Measurements from ENCODE around the gene FUBP1. TPM values are rescaled to one million over a fixed set of nuclear protein-coding genes. Genes with fewer than 3 reads are reported as not detected.

Gene FUBP1
- total and polyA plus RNA-seq, 2 donors from 2014 or later: 63.7 to 151 TPM

DNA sequence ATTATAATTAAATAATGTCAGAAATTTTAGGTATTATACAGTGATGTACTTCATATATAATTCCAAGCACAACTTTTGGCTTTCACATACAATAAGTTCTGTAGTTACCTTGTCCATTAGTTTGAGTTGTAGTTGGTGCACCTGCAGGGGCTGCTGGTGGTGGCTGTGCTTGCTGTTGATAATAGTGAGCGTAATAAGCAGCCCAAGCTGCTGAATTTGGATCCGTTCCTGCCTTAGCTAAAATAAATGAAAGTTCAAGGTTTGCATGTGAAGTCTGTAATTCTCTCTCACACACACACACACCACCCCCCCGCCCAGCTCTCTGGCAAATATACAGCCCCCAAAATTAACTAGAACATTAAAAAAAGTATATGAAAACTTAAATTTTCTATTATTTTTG, 22.4 kb downstream of the FUBP1 start:
- intact Hi-C loops (cut with DNase I): no loop called here
- TF ChIP-seq, protein P1, sequence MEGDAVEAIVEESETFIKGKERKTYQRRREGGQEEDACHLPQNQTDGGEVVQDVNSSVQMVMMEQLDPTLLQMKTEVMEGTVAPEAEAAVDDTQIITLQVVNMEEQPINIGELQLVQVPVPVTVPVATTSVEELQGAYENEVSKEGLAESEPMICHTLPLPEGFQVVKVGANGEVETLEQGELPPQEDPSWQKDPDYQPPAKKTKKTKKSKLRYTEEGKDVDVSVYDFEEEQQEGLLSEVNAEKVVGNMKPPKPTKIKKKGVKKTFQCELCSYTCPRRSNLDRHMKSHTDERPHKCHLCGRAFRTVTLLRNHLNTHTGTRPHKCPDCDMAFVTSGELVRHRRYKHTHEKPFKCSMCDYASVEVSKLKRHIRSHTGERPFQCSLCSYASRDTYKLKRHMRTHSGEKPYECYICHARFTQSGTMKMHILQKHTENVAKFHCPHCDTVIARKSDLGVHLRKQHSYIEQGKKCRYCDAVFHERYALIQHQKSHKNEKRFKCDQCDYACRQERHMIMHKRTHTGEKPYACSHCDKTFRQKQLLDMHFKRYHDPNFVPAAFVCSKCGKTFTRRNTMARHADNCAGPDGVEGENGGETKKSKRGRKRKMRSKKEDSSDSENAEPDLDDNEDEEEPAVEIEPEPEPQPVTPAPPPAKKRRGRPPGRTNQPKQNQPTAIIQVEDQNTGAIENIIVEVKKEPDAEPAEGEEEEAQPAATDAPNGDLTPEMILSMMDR (IDR thresholded peaks at IDR 0.05; ENCODE audit: borderline replicate concordance, extremely low read depth, insufficient read depth): no peak

DNA sequence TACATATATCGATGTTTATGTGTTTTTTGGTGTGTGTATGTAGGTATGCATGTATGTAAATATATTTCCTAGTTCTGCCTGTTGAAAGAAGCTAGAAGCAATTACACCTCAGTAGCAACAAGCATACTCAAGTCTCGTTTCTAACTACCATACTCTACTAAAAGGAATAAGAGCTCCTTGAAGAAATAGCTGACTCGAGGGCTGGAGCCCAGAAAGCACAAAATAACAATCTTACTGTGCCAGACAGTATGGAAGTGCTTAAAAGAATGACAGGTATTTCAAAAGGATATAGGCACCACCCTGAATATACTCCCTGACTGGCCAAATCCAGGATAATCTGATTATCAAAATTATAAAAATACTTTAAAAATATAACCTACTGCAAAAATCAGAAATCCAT, 23.2 kb downstream of the FUBP1 start:
- peaks cover 13 to 66% (median 29%) of the 10 kb centered on the region in 3 donors for H3K36me3 ChIP-seq (ENCODE audit: control insufficient read depth in 2 of 3, insufficient read depth in 3 of 3, low read length in 3 of 3)
- H3K27ac ChIP-seq (ENCODE audit: low read depth in 2 of 2, low read length in 2 of 2): no peak overlapping the region
- FAIRE-seq (no peak), DNase-seq (no peak)
- H3K4me1 ChIP-seq (ENCODE audit: control insufficient read depth in 2 of 3, insufficient read depth in 2 of 3, low read depth in 1 of 3, low read length in 3 of 3): peaks cover 0 to 7% (median 2%) of the 10 kb centered on the region in 3 donors
- H3K9me3 ChIP-seq (ENCODE audit: control insufficient read depth in 2 of 3, insufficient read depth in 1 of 3, low read length in 3 of 3): no peaks in the 10 kb centered on the region
- H3K27me3 ChIP-seq (ENCODE audit: control insufficient read depth, insufficient read depth, low read length): no peaks in the 10 kb centered on the region
- TF ChIP-seq, protein P1 (IDR thresholded peaks at IDR 0.05; ENCODE audit: borderline replicate concordance, extremely low read depth, insufficient read depth): no peak
- H3K4me3 ChIP-seq (ENCODE audit: low read length in 3 of 3): no peak overlapping the region
- intact Hi-C loops (cut with DNase I): no loop called here
- H3K9ac ChIP-seq (ENCODE audit: low read length in 3 of 3): no peak overlapping the region

More for the DNA sequence above, 22.4 kb downstream of the FUBP1 start:
- DNase-seq (no peak), FAIRE-seq (no peak)
- Histone ChIP-seq H3K4me1 (ENCODE audit: control insufficient read depth in 2 of 3, insufficient read depth in 2 of 3, low read depth in 1 of 3, low read length in 3 of 3) (peaks cover 0 to 2% (median 0%) of the 10 kb centered on the region in 3 donors), H3K9ac (ENCODE audit: low read length in 3 of 3) (no peak overlapping the region), H3K36me3 (ENCODE audit: control insufficient read depth in 2 of 3, insufficient read depth in 3 of 3, low read length in 3 of 3) (peaks cover 17 to 69% (median 26%) of the 10 kb centered on the region in 3 donors), H3K27me3 (ENCODE audit: control insufficient read depth, insufficient read depth, low read length) (no peaks in the 10 kb centered on the region), H3K4me3 (ENCODE audit: low read length in 3 of 3) (no peak overlapping the region), H3K9me3 (ENCODE audit: control insufficient read depth in 2 of 3, insufficient read depth in 1 of 3, low read length in 3 of 3) (no peaks in the 10 kb centered on the region), H3K27ac (ENCODE audit: low read depth in 2 of 2, low read length in 2 of 2) (no peak overlapping the region)

GRCh38 chr1:77954521-77954920, 24.4 kb downstream of the FUBP1 start:
- TF ChIP-seq, protein P1 (IDR thresholded peaks at IDR 0.05; ENCODE audit: borderline replicate concordance, extremely low read depth, insufficient read depth): no peak
- Histone ChIP-seq H3K4me1 (ENCODE audit: control insufficient read depth in 2 of 3, insufficient read depth in 2 of 3, low read depth in 1 of 3, low read length in 3 of 3) (peaks cover 0 to 7% (median 2%) of the 10 kb centered on the region in 3 donors), H3K4me3 (ENCODE audit: low read length in 3 of 3) (no peak overlapping the region), H3K27ac (ENCODE audit: low read depth in 2 of 2, low read length in 2 of 2) (no peak overlapping the region), H3K9me3 (ENCODE audit: control insufficient read depth in 2 of 3, insufficient read depth in 1 of 3, low read length in 3 of 3) (no peaks in the 10 kb centered on the region), H3K36me3 (ENCODE audit: control insufficient read depth in 2 of 3, insufficient read depth in 3 of 3, low read length in 3 of 3) (peaks cover 10 to 58% (median 26%) of the 10 kb centered on the region in 3 donors), H3K9ac (ENCODE audit: low read length in 3 of 3) (no peak overlapping the region), H3K27me3 (ENCODE audit: control insufficient read depth, insufficient read depth, low read length) (no peaks in the 10 kb centered on the region)
- DNase-seq (no peak), FAIRE-seq (no peak)
- intact Hi-C loops (cut with DNase I): no loop called here

DNA sequence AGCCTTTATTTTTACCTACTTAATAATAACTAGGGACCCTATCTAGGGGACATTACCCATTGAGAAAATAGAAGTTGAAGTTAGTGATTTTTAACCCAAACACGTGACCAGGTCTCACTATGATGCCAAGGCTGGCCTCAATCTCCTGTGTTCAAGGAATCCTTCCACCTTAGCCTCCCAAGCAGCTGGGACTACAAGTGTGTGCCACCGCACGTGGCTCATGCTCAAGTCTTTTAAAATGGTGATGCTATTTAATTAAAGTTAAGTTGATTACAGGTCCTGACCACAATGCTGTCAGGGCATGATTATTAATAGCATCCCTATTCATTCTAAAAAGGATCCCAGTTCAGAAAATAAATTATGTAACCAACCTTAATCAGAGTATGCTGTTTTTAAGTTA, 25.0 kb downstream of the FUBP1 start:
- Histone ChIP-seq H3K36me3 (ENCODE audit: control insufficient read depth in 2 of 3, insufficient read depth in 3 of 3, low read length in 3 of 3) (peaks cover 10 to 56% (median 25%) of the 10 kb centered on the region in 3 donors), H3K9ac (ENCODE audit: low read length in 3 of 3) (no peak overlapping the region), H3K4me3 (ENCODE audit: low read length in 3 of 3) (no peak overlapping the region), H3K27me3 (ENCODE audit: control insufficient read depth, insufficient read depth, low read length) (no peaks in the 10 kb centered on the region), H3K27ac (ENCODE audit: low read depth in 2 of 2, low read length in 2 of 2) (no peak overlapping the region), H3K9me3 (ENCODE audit: control insufficient read depth in 2 of 3, insufficient read depth in 1 of 3, low read length in 3 of 3) (no peaks in the 10 kb centered on the region), H3K4me1 (ENCODE audit: control insufficient read depth in 2 of 3, insufficient read depth in 2 of 3, low read depth in 1 of 3, low read length in 3 of 3) (peaks cover 0 to 11% (median 2%) of the 10 kb centered on the region in 3 donors)
- TF ChIP-seq, protein P1 (IDR thresholded peaks at IDR 0.05; ENCODE audit: borderline replicate concordance, extremely low read depth, insufficient read depth): no peak
- intact Hi-C loops (cut with DNase I): no loop called here
- DNase-seq (no peak), FAIRE-seq (no peak)
